Kidney epithelial cell (primary cell): ENCODE results near the gene MLXIPL. TPM values are rescaled to one million over a fixed set of nuclear protein-coding genes. Genes with fewer than 3 reads are reported as not detected.
"Not testable (repeated sequence)": the region's sequence is repeated elsewhere in the genome, so short reads cannot be mapped to it uniquely, and the experiment has no call there.

ENCODE experiments used
- DNase-seq: peaks from one replicate; pipeline ENCODE4 v3.0.0-alpha.2; 2010; ENCODE audit warnings: low read depth
- H3K27me3 ChIP-seq: 2 replicates; pipeline ENCODE4 v1.6.0; 2011; ENCODE audit warnings: low read length; ENCODE audit not compliant: control insufficient read depth, insufficient read depth
- H3K36me3 ChIP-seq: 2 replicates; pipeline ENCODE4 v1.5.1; 2011; ENCODE audit warnings: low read length; ENCODE audit not compliant: control insufficient read depth, insufficient read depth
- H3K4me3 ChIP-seq: 2 replicates; pipeline ENCODE4 v1.5.1; 2011; ENCODE audit warnings: low read depth, mild to moderate bottlenecking, control low read depth, low read length
- total RNA-seq: library from RNA; depleted of rRNA; stranded (reverse); fragments of >200 nt; gene quantifications from 2 replicates; pipeline ENCODE4 v1.2.3, GENCODE V29; 2015
- TF ChIP-seq, protein P1 (sequence below): IDR thresholded peaks from 2 replicates; pipeline ENCODE4 v1.5.1; 2011; ENCODE audit warnings: mild to moderate bottlenecking, moderate library complexity, low read length, control low read depth, inconsistent platforms; ENCODE audit not compliant: insufficient read depth, poor library complexity, severe bottlenecking

Gene MLXIPL
- total RNA-seq, 1 donor from 2014 or later: 0.04 TPM

GRCh38 chr7:73618538-73618937 is 5.8 kb downstream of the MLXIPL start:
- H3K27me3 ChIP-seq: peaks cover 14% of the 10 kb centered on the region
- DNase-seq: no peak
- H3K36me3 ChIP-seq: no peaks in the 10 kb centered on the region
- no peak overlapping the region for H3K4me3 ChIP-seq
- TF ChIP-seq, protein P1, sequence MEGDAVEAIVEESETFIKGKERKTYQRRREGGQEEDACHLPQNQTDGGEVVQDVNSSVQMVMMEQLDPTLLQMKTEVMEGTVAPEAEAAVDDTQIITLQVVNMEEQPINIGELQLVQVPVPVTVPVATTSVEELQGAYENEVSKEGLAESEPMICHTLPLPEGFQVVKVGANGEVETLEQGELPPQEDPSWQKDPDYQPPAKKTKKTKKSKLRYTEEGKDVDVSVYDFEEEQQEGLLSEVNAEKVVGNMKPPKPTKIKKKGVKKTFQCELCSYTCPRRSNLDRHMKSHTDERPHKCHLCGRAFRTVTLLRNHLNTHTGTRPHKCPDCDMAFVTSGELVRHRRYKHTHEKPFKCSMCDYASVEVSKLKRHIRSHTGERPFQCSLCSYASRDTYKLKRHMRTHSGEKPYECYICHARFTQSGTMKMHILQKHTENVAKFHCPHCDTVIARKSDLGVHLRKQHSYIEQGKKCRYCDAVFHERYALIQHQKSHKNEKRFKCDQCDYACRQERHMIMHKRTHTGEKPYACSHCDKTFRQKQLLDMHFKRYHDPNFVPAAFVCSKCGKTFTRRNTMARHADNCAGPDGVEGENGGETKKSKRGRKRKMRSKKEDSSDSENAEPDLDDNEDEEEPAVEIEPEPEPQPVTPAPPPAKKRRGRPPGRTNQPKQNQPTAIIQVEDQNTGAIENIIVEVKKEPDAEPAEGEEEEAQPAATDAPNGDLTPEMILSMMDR: no peak

DNA sequence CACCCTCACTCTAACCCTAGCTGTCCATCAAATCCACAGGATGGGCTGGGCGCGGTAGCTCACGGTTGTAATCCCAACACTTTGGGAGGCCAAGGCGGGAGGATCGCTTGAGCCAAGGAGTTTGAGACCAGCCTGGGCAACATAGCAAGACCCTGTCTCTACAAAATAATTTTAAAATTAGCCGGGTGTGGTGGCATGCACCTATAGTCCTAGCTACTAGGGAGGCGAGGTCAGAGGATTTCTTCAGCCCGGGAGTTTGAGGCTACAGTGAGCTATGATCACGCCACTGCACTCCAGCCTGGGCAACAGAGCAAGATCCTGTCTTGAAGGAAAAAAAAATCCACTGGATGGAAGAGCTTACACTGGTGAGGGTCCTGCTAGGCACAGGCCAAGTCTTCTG is 6.8 kb downstream of the MLXIPL start:
- not testable (repeated sequence) for H3K27me3 ChIP-seq, H3K36me3 ChIP-seq, DNase-seq, H3K4me3 ChIP-seq

DNA sequence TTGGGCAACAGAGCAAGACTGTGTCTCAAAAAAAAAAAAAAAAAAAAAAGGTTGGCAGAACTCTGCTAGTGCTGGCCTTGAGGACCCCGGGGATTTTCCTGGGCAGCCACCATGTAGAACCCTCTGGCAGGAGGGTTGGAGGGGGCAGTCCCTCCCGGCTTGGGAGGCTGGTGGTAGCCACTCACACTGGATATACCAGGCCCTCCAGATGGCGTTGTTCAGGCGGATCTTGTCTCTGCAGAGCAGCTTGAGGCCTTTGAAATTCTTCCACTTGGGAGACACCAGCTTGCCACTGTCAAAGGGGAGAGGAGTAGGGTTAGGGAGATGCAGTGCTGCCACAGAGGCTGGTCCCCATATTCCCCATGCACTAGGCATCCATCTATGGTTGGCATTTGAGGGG is 8.4 kb downstream of the MLXIPL start:
- Histone ChIP-seq H3K27me3 (no peaks in the 10 kb centered on the region), H3K4me3 (no peak overlapping the region), H3K36me3 (no peaks in the 10 kb centered on the region)
- DNase-seq: no peak
- TF ChIP-seq, protein P1: peak; percentile 9

- H3K36me3 ChIP-seq, DNase-seq, H3K27me3 ChIP-seq, H3K4me3 ChIP-seq: not testable (repeated sequence)
Measured at GRCh38 chr7:73614937-73615336, 9.4 kb downstream of the MLXIPL start.

DNA sequence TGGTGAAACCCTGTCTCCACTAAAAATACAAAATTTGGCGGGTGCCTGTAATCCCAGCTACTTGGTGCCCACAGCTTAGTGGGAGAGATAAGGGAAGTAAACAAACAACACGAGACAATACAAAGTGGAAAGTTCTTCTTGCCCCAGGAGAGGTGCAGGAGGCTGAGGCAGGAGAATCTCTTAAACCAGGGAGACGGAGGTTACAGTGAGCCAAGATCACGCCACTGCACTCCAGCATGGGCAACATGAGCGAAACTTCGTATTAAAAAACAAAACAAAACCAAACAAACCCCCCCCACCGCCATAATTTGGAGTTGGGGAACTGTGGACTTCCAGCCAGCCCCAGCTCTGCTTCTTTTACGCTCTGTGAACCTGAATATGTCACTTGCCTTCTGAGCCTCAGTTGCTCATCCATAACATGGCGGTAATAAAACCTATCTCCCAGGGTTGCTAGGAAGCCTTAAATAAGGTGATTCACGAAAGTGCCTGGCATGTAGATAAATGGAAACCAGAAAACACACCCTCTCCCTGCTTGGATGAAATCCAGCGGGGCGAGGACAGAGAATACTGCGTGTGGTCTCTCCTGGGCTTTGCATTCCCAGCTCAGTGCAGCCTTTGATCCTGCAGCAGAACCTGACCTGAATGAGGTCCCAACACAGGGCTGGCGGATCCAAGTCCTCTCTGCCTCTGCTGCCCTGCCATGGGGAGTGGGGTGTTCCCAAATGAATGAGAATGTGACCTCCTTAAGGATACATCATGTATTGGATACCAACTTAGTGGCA is 10.2 kb downstream of the MLXIPL start:
- DNase-seq: no peak
- no peak overlapping the region for H3K4me3 ChIP-seq

GRCh38 chr7:73612598-73613269 is 11.6 kb downstream of the MLXIPL start:
- Histone ChIP-seq H3K27me3 (no peaks in the 10 kb centered on the region), H3K4me3 (no peak overlapping the region), H3K36me3 (no peaks in the 10 kb centered on the region)
- TF ChIP-seq, protein P1: no peak
- DNase-seq: no peak

More for the DNA sequence above, 10.2 kb downstream of the MLXIPL start:
- Histone ChIP-seq H3K36me3 (no peaks in the 10 kb centered on the region), H3K27me3 (no peaks in the 10 kb centered on the region)
- TF ChIP-seq, protein P1: no peak
